Testis (tissue), 3 donors: ENCODE measurements around the gene IL1RAPL1. TPM values are rescaled to one million over a fixed set of nuclear protein-coding genes. Genes with fewer than 3 reads are reported as not detected.

Source experiments
- DNase-seq: peaks from one replicate; pipeline ENCODE4 v3.0.0-alpha.2; 2019
- H3K27ac ChIP-seq, 2 donors: fragments of 200-600 bp; sonication (generic); one replicate each; pipeline ENCODE4 v1.5.1; 2019
- H3K27me3 ChIP-seq: fragments of 200-600 bp; sonication (generic); one replicate; pipeline ENCODE4 v1.5.1; 2019
- H3K36me3 ChIP-seq: fragments of 200-600 bp; sonication (generic); one replicate; pipeline ENCODE4 v1.5.1; 2017; ENCODE audit warnings: low read depth; ENCODE audit errors: missing control alignments
- H3K4me1 ChIP-seq: fragments of 200-600 bp; sonication (generic); one replicate; pipeline ENCODE4 v1.5.1; 2019
- H3K4me3 ChIP-seq, 2 donors: fragments of 200-600 bp; sonication (generic); one replicate each; pipeline ENCODE4 v1.5.1; 2017 to 2019
- H3K9me3 ChIP-seq: fragments of 200-600 bp; sonication (generic); one replicate; pipeline ENCODE4 v1.5.1; 2017
- CTCF ChIP-seq, 3 experiments: fragments of 450-650 bp in 2 of 3; fragments of 200-600 bp in 1 of 3; sonication (generic) in 1 of 3; IDR thresholded peaks; one replicate each; pipeline ENCODE4 v1.5.1; 2016 to 2019; ENCODE audit warnings: antibody characterized with exemption in 3 of 3, mild to moderate bottlenecking in 2 of 3, moderate library complexity in 1 of 3
- POLR2A ChIP-seq: fragments of 450-650 bp; IDR thresholded peaks from one replicate; pipeline ENCODE4 v1.6.1; 2017; ENCODE audit warnings: antibody characterized with exemption, mild to moderate bottlenecking, moderate library complexity
- WGBS, 2 donors: methylation state at CpG; one replicate each; pipeline ENCODE4 v1.1.5; 2018; 5-methylcytosine and 5-hydroxymethylcytosine counted together
- intact Hi-C: fragments of 100-400 bp; cut with DNase I; formaldehyde crosslinking; loops from one replicate; pipeline ENCODE4 v1.15.1; 2023; ENCODE audit warnings: low total_unique reads
- polyA plus RNA-seq: library from polyadenylated mRNA; stranded (reverse); fragments of 350-450 nt; fragmentation: Illumina TruSeq; extraction: RNeasy Lipid Tissue Mini Kit (QIAGEN cat#74804); gene quantifications from one replicate; pipeline ENCODE4 v1.2.3, GENCODE V29; 2014; ENCODE audit warnings: low read depth, low replicate concordance; ENCODE audit not compliant: insufficient read depth
- total RNA-seq, 2 donors: library from RNA; depleted of rRNA; stranded (reverse); fragments of >200 nt; gene quantifications; one replicate each; pipeline ENCODE4 v1.2.3, GENCODE V29; 2016

The IL1RAPL1 gene
- total and polyA plus RNA-seq, 3 donors from 2014 or later, result 0.13 to 0.94 (median 0.93) TPM

DNA sequence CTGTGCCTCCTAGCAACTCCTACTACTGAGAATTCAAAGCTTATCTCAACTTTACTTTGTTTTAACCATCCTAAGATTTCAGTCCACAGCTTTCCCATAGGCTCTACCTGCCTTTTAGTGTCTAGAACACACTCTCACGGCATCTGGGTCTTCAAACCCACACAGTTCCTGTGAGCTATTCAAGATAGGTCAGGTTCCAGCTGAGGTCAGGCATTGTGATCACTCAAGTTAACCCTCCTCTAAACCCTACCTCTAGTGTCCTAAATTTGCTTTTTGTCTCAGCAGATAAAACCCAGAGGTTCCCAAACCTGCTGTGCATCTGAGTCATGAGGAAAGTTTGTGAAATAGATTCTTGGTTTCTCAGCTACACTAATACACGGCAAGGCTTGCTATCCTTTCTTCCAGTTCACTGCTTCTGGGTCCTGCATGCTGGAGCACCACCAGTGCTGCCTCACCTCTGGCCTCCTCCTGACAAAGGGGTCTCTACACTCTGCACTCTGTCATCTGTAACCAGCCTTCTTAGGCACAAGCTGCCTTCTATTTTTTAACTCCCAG, 1303.5 kb downstream of the IL1RAPL1 start:
- Histone ChIP-seq H3K27ac (no peak overlapping the region), H3K36me3 (no peaks in the 10 kb centered on the region), H3K9me3 (no peaks in the 10 kb centered on the region), H3K4me3 (no peak overlapping the region), H3K27me3 (no peaks in the 10 kb centered on the region), H3K4me1 (no peaks in the 10 kb centered on the region)
- TF ChIP-seq POLR2A, result no peak
- no peak for TF ChIP-seq CTCF (IDR thresholded peaks at IDR 0.05)
- DNase-seq, result no peak
- WGBS, 2 donors, result 69 to 76% methylated on average over 2 of the region's 2 CpGs
- intact Hi-C loops, result no loop called here

- Histone ChIP-seq H3K4me3 (no peak overlapping the region), H3K9me3 (no peaks in the 10 kb centered on the region), H3K27me3 (no peaks in the 10 kb centered on the region), H3K4me1 (no peaks in the 10 kb centered on the region), H3K27ac (no peak overlapping the region), H3K36me3 (no peaks in the 10 kb centered on the region)
- TF ChIP-seq POLR2A (no peak), CTCF (IDR thresholded peaks at IDR 0.05) (no peak)
- no peak for DNase-seq
- 81 to 82% methylated on average over 3 of the region's 3 CpGs for WGBS, 2 donors
- intact Hi-C loops, result no loop called here
These were observed 1314.8 kb downstream of the IL1RAPL1 start for GRCh38 chrX:29902004-29902403.

DNA sequence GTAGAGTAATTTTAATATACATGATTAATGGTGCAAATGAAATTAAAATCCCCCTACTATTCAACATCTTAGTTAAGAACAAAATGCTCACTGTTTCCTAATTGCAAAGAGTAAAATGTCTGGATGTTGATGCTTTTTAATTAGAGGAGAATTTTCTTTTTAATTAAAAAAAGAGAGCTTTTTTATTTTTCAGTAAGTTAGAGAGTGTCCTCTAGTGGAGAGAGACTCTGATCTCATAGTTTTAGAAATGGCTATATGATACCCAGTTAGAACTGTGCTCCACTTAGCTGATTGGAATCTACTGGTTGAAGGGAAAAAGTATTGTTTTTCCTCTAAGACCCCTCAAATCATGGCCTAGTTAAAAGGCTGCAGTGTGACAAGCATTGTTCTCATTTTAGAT, 1316.1 kb downstream of the IL1RAPL1 start:
- H3K36me3 ChIP-seq, result no peaks in the 10 kb centered on the region
- H3K27me3 ChIP-seq, result no peaks in the 10 kb centered on the region
- no peaks in the 10 kb centered on the region for H3K4me1 ChIP-seq
- intact Hi-C loops, result no loop called here
- no peak for DNase-seq
- H3K9me3 ChIP-seq, result no peaks in the 10 kb centered on the region
- H3K4me3 ChIP-seq, result no peak overlapping the region
- no peak overlapping the region for H3K27ac ChIP-seq
- TF ChIP-seq POLR2A, result no peak
- no peak for TF ChIP-seq CTCF (IDR thresholded peaks at IDR 0.05)

DNA sequence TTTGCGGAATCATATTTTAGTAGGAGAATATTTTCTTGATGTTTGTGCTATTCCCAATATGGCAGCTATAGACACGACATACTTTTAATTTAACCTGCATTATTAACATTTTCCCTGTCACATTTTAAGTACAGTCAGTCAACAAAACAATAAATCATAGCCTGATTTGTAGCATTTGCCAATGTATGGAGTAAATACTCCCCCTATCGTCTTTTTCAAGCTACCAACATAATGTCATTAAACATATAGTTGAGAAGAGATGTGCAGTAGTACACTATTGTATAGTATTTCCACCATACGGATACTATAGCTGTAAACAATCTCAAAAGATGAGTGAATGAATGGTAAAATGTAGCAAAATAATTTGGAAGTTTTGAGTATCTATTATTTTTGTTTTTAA, 1324.4 kb downstream of the IL1RAPL1 start:
- no peaks in the 10 kb centered on the region for H3K4me1 ChIP-seq
- no peak for DNase-seq
- 82 to 86% methylated on average over 4 of the region's 4 CpGs for WGBS, 2 donors
- intact Hi-C loops, result no loop called here
- TF ChIP-seq POLR2A, result no peak
- no peak for TF ChIP-seq CTCF (IDR thresholded peaks at IDR 0.05)
- no peak overlapping the region for H3K27ac ChIP-seq
- no peak overlapping the region for H3K4me3 ChIP-seq
- H3K9me3 ChIP-seq, result no peaks in the 10 kb centered on the region
- H3K36me3 ChIP-seq, result no peaks in the 10 kb centered on the region
- H3K27me3 ChIP-seq, result no peaks in the 10 kb centered on the region

GRCh38 chrX:29913647-29914046, 1326.4 kb downstream of the IL1RAPL1 start:
- intact Hi-C loops, result no loop called here
- H3K4me3 ChIP-seq, result no peak overlapping the region
- H3K36me3 ChIP-seq, result no peaks in the 10 kb centered on the region
- H3K27me3 ChIP-seq, result no peaks in the 10 kb centered on the region
- TF ChIP-seq CTCF (IDR thresholded peaks at IDR 0.05) (no peak), POLR2A (no peak)
- no peak overlapping the region for H3K27ac ChIP-seq
- WGBS, 2 donors, result 91 to 92% methylated on average over 6 of the region's 6 CpGs
- no peaks in the 10 kb centered on the region for H3K9me3 ChIP-seq
- no peaks in the 10 kb centered on the region for H3K4me1 ChIP-seq
- DNase-seq, result no peak
